Chondrocyte (in vitro differentiated cells): ENCODE data around the gene KCTD15. TPM values are rescaled to one million over a fixed set of nuclear protein-coding genes. Genes with fewer than 3 reads are reported as not detected.
A peak's percentile ranks its signal among the peaks of the same experiment; 100 is the strongest.

Experiments
- DNase-seq: peaks from one replicate; pipeline ENCODE4 v3.0.0; 2021; ENCODE audit warnings: mixed read lengths, low spot score
- H3K27ac Mint-ChIP-seq: one replicate; pipeline ENCODE4 v1.8.0; 2021; ENCODE audit warnings: mild to moderate bottlenecking, moderate library complexity, mixed read lengths; ENCODE audit not compliant: unreplicated experiment
- H3K27me3 Mint-ChIP-seq: 2 replicates; pipeline ENCODE4 v1.8.0; 2021; ENCODE audit warnings: low read depth, mixed read lengths
- H3K36me3 Mint-ChIP-seq: 2 replicates; pipeline ENCODE4 v1.8.0; 2021; ENCODE audit warnings: low read depth, mixed read lengths
- H3K4me1 Mint-ChIP-seq: 2 replicates; pipeline ENCODE4 v1.8.0; 2021; ENCODE audit warnings: low read depth, mild to moderate bottlenecking, mixed read lengths
- H3K4me3 Mint-ChIP-seq: one replicate; pipeline ENCODE4 v1.8.0; 2021; ENCODE audit warnings: mild to moderate bottlenecking, moderate library complexity, mixed read lengths; ENCODE audit not compliant: unreplicated experiment
- H3K9me3 Mint-ChIP-seq: 2 replicates; pipeline ENCODE4 v1.8.0; 2021; ENCODE audit warnings: low read depth, mixed read lengths
- long read RNA-seq: library from polyadenylated mRNA; stranded (forward); transcript quantifications from one replicate; pipeline ENCODE4 v2.0.0, GENCODE V29; 2021
- total RNA-seq: library from RNA; stranded (reverse); gene quantifications from 3 replicates; pipeline ENCODE4 v1.2.1, GENCODE V29; 2021
- TF ChIP-seq, protein P1 (sequence below): fragments of 200-600 bp; sonication (generic); IDR thresholded peaks from 2 replicates; pipeline ENCODE4 v1.5.0; 2021; ENCODE audit warnings: antibody characterized with exemption, mild to moderate bottlenecking, moderate library complexity

The KCTD15 gene, protein sequence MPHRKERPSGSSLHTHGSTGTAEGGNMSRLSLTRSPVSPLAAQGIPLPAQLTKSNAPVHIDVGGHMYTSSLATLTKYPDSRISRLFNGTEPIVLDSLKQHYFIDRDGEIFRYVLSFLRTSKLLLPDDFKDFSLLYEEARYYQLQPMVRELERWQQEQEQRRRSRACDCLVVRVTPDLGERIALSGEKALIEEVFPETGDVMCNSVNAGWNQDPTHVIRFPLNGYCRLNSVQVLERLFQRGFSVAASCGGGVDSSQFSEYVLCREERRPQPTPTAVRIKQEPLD
- total RNA-seq = 48.1 to 64.2 TPM (median 60.7 TPM) in 3 replicates
- long read RNA-seq, full-length matches to known transcripts = 15 of 53 reads
- long read RNA-seq, partial matches to known transcripts = 15 of 53 reads
- long read RNA-seq, other reads (novel, unspliced or antisense) = 23 of 53 reads

DNA sequence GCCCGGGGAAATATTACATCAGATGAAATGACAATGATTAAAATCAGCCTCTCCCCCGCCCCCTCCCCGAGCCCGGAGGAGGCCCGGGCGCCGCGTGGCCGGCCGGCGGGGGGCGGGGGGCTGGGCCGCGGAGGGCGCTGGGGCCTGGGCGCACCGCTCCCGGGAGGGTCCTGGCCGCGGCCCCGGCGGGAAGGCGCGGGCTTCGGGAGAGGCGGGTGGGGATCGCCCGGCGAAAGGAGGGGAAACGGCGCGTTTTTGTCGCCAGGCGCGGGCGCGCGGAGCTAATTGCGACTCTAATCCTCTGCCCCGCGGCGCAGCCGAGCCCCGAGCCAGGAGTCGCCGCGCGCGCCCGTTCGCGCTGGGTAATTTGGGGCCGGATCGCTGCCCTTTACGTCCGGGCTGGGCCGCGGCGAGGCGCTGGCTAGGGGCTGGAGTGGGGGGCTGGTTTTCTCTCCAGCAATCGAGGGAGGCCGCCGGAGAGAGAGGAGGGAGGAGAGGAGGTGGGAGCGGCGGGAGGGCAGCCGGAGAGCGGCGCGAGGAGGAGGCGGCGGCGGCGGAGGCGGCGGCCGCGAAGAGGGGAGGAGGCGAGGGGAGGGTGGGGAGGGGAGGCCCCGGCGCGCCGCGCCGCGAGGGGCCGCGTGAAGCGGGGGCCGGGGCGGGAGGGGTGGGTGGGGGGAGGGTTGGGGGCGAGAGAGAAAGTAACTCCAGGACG is at the start of gene KCTD15:
Gene KCTD15, plus strand, starts transcription at position 707 of the 712 bp plus-strand sequence. CDS start 3,585 bp downstream, outside the sequence.
- no peaks in the 10 kb centered on the region for H3K9me3 Mint-ChIP-seq
- TF ChIP-seq, protein P1, sequence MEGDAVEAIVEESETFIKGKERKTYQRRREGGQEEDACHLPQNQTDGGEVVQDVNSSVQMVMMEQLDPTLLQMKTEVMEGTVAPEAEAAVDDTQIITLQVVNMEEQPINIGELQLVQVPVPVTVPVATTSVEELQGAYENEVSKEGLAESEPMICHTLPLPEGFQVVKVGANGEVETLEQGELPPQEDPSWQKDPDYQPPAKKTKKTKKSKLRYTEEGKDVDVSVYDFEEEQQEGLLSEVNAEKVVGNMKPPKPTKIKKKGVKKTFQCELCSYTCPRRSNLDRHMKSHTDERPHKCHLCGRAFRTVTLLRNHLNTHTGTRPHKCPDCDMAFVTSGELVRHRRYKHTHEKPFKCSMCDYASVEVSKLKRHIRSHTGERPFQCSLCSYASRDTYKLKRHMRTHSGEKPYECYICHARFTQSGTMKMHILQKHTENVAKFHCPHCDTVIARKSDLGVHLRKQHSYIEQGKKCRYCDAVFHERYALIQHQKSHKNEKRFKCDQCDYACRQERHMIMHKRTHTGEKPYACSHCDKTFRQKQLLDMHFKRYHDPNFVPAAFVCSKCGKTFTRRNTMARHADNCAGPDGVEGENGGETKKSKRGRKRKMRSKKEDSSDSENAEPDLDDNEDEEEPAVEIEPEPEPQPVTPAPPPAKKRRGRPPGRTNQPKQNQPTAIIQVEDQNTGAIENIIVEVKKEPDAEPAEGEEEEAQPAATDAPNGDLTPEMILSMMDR = no peak
- peak within 1 kb of the TSS; percentile 86 for H3K4me3 Mint-ChIP-seq
- peaks cover 9% of the 10 kb centered on the region for H3K36me3 Mint-ChIP-seq
- DNase-seq = no peak
- peaks cover 31% of the 10 kb centered on the region for H3K4me1 Mint-ChIP-seq
- H3K27me3 Mint-ChIP-seq = no peaks in the 10 kb centered on the region
- H3K27ac Mint-ChIP-seq = peak within 1 kb of the TSS; percentile 93

DNA sequence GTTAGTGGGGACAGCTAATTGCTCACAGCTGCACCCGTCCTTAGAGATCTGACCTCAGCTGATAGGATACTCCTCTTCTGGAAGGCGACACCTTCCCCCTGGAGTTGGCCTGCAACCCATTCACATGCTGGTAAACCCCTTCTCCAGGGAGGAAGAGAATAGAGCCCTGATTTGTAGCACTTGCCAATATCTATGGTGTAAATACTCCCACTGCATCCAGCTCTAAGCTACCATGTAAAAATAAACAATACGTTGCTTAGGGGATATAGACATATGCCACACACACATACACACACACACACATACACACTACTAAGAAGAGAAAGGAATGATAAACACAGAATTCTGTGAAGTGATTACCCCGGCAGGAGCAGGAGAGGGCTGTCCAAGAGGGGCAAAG is 49.4 kb upstream of the KCTD15 start:
- peaks cover 14% of the 10 kb centered on the region for H3K27me3 Mint-ChIP-seq
- no peak overlapping the region for H3K4me3 Mint-ChIP-seq
- TF ChIP-seq, protein P1 = no peak
- H3K36me3 Mint-ChIP-seq = peaks cover 1% of the 10 kb centered on the region
- no peak overlapping the region for H3K27ac Mint-ChIP-seq
- H3K4me1 Mint-ChIP-seq = no peaks in the 10 kb centered on the region
- H3K9me3 Mint-ChIP-seq = no peaks in the 10 kb centered on the region
- no peak for DNase-seq

DNA sequence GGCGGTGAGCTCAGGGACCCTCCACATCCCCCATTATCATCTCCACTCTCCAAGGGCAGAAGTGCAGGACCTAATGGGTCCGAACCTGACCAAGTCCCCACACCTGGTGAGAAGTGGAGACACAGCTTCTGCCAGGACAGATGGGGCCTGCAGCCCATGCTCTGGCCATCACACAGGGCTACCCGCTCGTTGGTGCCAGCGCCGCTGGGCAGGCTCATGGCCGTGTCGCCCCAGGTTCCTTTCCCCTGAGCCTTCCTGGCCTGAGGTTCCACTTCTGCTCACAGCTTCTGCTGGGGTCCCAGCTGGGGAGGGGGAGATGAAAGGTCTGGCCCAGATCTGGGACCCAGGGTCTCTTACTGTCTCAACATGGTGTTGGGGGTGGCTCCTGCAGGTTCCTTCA is 48.4 kb upstream of the KCTD15 start:
- Mint-ChIP-seq H3K9me3 (no peaks in the 10 kb centered on the region), H3K36me3 (peaks cover 1% of the 10 kb centered on the region), H3K27ac (no peak overlapping the region), H3K27me3 (peaks cover 17% of the 10 kb centered on the region), H3K4me3 (no peak overlapping the region), H3K4me1 (no peaks in the 10 kb centered on the region)
- TF ChIP-seq, protein P1 = no peak
- DNase-seq = no peak

DNA sequence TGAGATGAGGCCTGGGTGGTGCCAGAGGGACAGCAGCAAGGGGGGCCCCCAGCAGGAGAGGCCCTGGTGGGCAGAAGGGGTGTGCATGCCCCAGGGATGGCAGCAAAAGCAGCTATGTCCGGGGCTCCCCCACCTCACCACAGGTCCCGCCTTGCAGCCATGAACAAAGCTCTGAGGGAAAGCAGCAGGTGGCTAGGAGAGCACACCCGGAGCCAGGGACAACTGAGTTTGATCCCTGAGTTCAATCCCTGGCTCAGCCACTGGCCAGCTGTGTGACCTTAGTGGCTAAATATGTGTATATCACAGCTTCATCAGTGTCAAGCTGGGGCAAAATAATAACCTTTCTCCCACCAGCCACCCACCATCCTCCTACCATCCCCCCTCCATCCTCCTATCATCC is 47.7 kb upstream of the KCTD15 start:
- Mint-ChIP-seq H3K4me3 (no peak overlapping the region), H3K27ac (no peak overlapping the region), H3K4me1 (no peaks in the 10 kb centered on the region), H3K9me3 (no peaks in the 10 kb centered on the region), H3K36me3 (peaks cover 1% of the 10 kb centered on the region), H3K27me3 (peaks cover 16% of the 10 kb centered on the region)
- TF ChIP-seq, protein P1 = no peak
- no peak for DNase-seq

DNA sequence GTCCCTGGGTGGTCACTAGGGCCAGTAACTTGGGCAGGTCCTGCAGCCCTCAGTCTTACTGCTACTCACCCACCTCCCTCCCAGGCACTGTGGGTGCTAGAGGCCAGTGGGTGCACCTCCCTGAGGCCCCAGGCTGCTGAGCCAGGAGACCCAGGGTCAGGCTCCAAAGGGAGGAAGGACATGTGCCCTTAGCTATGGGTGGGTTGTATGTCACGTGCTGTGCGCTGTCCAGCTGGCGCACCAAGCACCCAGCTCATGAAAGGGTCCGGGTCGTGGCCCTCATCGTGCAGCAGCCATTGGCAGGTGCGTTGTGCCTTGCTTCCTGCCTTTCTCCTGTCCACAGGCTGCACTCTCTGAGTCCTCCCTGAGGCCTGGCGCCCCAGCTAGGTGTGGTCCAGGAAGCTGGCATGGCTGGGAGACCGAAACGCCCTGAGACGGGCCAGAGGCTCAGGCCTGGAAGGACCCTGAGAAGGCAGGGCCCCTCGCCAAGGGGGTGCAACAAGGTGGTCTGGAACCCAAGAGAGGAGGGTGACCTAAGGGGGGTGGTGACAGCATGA is 47.0 kb upstream of the KCTD15 start:
- Mint-ChIP-seq H3K4me3 (no peak overlapping the region), H3K27ac (no peak overlapping the region), H3K36me3 (peaks cover 1% of the 10 kb centered on the region), H3K9me3 (no peaks in the 10 kb centered on the region), H3K4me1 (no peaks in the 10 kb centered on the region), H3K27me3 (peaks cover 16% of the 10 kb centered on the region)
- TF ChIP-seq, protein P1 = no peak
- DNase-seq = no peak
